Chondrocyte (in vitro differentiated cells): Measurements from ENCODE around the gene CD164. TPM values are rescaled to one million over a fixed set of nuclear protein-coding genes. Genes with fewer than 3 reads are reported as not detected.

Experiments used
- DNase-seq: peaks from one replicate; pipeline ENCODE4 v3.0.0; 2021; ENCODE audit warnings: mixed read lengths, low spot score
- H3K27ac Mint-ChIP-seq: one replicate; pipeline ENCODE4 v1.8.0; 2021; ENCODE audit warnings: mild to moderate bottlenecking, moderate library complexity, mixed read lengths; ENCODE audit not compliant: unreplicated experiment
- H3K27me3 Mint-ChIP-seq: 2 replicates; pipeline ENCODE4 v1.8.0; 2021; ENCODE audit warnings: low read depth, mixed read lengths
- H3K36me3 Mint-ChIP-seq: 2 replicates; pipeline ENCODE4 v1.8.0; 2021; ENCODE audit warnings: low read depth, mixed read lengths
- H3K4me1 Mint-ChIP-seq: 2 replicates; pipeline ENCODE4 v1.8.0; 2021; ENCODE audit warnings: low read depth, mild to moderate bottlenecking, mixed read lengths
- H3K4me3 Mint-ChIP-seq: one replicate; pipeline ENCODE4 v1.8.0; 2021; ENCODE audit warnings: mild to moderate bottlenecking, moderate library complexity, mixed read lengths; ENCODE audit not compliant: unreplicated experiment
- H3K9me3 Mint-ChIP-seq: 2 replicates; pipeline ENCODE4 v1.8.0; 2021; ENCODE audit warnings: low read depth, mixed read lengths
- CTCF ChIP-seq: fragments of 200-600 bp; sonication (generic); IDR thresholded peaks from 2 replicates; pipeline ENCODE4 v1.5.0; 2021; ENCODE audit warnings: antibody characterized with exemption, mild to moderate bottlenecking, moderate library complexity
- total RNA-seq: library from RNA; stranded (reverse); gene quantifications from 3 replicates; pipeline ENCODE4 v1.2.1, GENCODE V29; 2021

CD164 gene
- total RNA-seq, 1 donor from 2014 or later, result 259 TPM

- no peak for TF ChIP-seq CTCF
- Mint-ChIP-seq H3K4me1 (no peaks in the 10 kb centered on the region), H3K27ac (no peak overlapping the region), H3K9me3 (peaks cover 10% of the 10 kb centered on the region), H3K4me3 (no peak overlapping the region), H3K27me3 (no peaks in the 10 kb centered on the region), H3K36me3 (peaks cover 49% of the 10 kb centered on the region)
- no peak for DNase-seq
These were observed 21.5 kb downstream of the CD164 start for GRCh38 chr6:109360791-109361190.

- no peak for DNase-seq
- peaks cover 49% of the 10 kb centered on the region for H3K36me3 Mint-ChIP-seq
- H3K4me3 Mint-ChIP-seq, result no peak overlapping the region
- peaks cover 10% of the 10 kb centered on the region for H3K9me3 Mint-ChIP-seq
- H3K27me3 Mint-ChIP-seq, result no peaks in the 10 kb centered on the region
- H3K4me1 Mint-ChIP-seq, result no peaks in the 10 kb centered on the region
- no peak overlapping the region for H3K27ac Mint-ChIP-seq
- no peak for TF ChIP-seq CTCF
These were observed 22.0 kb downstream of the CD164 start for GRCh38 chr6:109360281-109360680.

GRCh38 chr6:109359248-109359647 is 23.0 kb downstream of the CD164 start:
- peaks cover 41% of the 10 kb centered on the region for H3K36me3 Mint-ChIP-seq

GRCh38 chr6:109358204-109358603 is 24.1 kb downstream of the CD164 start:
- peaks cover 10% of the 10 kb centered on the region for H3K9me3 Mint-ChIP-seq
- H3K27ac Mint-ChIP-seq, result no peak overlapping the region
- peaks cover 37% of the 10 kb centered on the region for H3K36me3 Mint-ChIP-seq
- H3K27me3 Mint-ChIP-seq, result no peaks in the 10 kb centered on the region
- DNase-seq, result no peak
- H3K4me1 Mint-ChIP-seq, result no peaks in the 10 kb centered on the region
- TF ChIP-seq CTCF, result no peak
- no peak overlapping the region for H3K4me3 Mint-ChIP-seq

More at GRCh38 chr6:109359248-109359647, 23.0 kb downstream of the CD164 start:
- DNase-seq, result no peak
- Mint-ChIP-seq H3K27me3 (no peaks in the 10 kb centered on the region), H3K4me1 (no peaks in the 10 kb centered on the region), H3K27ac (no peak overlapping the region), H3K9me3 (peaks cover 10% of the 10 kb centered on the region), H3K4me3 (no peak overlapping the region)
- no peak for TF ChIP-seq CTCF

GRCh38 chr6:109356237-109356636 is 26.0 kb downstream of the CD164 start:
- peaks cover 30% of the 10 kb centered on the region for H3K36me3 Mint-ChIP-seq

More at GRCh38 chr6:109356237-109356636, 26.0 kb downstream of the CD164 start:
- Mint-ChIP-seq H3K27ac (no peak overlapping the region), H3K9me3 (peaks cover 10% of the 10 kb centered on the region), H3K4me1 (peaks cover 12% of the 10 kb centered on the region), H3K27me3 (no peaks in the 10 kb centered on the region), H3K4me3 (no peak overlapping the region)
- TF ChIP-seq CTCF, result no peak
- no peak for DNase-seq
